ENCODE data around the gene SALL2. TPM values are rescaled to one million over a fixed set of nuclear protein-coding genes. Genes with fewer than 3 reads are reported as not detected.

SALL2 gene
- total and polyA plus RNA-seq, 2 experiments from 2014 or later, result 9.5 to 11.8 TPM

DNA sequence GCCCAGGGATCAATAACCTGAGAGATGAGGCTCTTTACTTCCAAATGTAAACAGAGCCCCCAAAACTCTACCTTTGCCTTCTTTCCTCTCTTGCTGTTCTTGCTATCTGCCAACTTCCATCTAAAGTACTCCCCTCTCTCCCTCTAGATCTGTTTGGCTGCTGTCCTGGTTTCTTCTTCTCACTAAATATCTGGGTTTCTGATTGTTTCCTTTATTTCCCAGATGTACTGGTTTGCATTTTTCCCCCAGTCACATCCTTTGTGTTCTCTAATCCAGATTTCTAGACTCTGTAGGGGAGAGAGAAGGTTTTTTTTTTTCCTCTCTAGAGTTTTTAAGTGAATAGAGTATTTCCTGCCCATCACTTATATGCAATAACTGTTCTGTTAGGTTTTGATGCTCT is 7.1 kb upstream of the SALL2 start:
- H3K36me3 ChIP-seq (replicated peaks; ENCODE audit: insufficient read depth, low read depth), result no peaks in the 10 kb centered on the region
- no peaks in the 10 kb centered on the region for H3K9me2 ChIP-seq (replicated peaks; ENCODE audit: insufficient read depth)
- no peak overlapping the region for H2AFZ ChIP-seq
- H3K4me1 ChIP-seq (ENCODE audit: insufficient read depth), result peaks cover 11% of the 10 kb centered on the region
- no peaks in the 10 kb centered on the region for H3K9me3 ChIP-seq (ENCODE audit: low read depth)
- H3K27me3 ChIP-seq, result peaks cover 37% of the 10 kb centered on the region
- no peak for DNase-seq (ENCODE audit: low spot score)
- no peak overlapping the region for H3K4me2 ChIP-seq
- H3K79me2 ChIP-seq, result no peaks in the 10 kb centered on the region
- no peak overlapping the region for H3K4me3 ChIP-seq
- H4K20me1 ChIP-seq (ENCODE audit: insufficient read depth, poor library complexity, severe bottlenecking), result no peaks in the 10 kb centered on the region
- no peak overlapping the region for H3K27ac ChIP-seq
- TF ChIP-seq EZH2phosphoT487 (IDR thresholded peaks at IDR 0.05; ENCODE audit: low read depth, severe bottlenecking, unreplicated experiment) (no peak), EZH2 (IDR thresholded peaks at IDR 0.05; ENCODE audit: borderline replicate concordance) (no peak)
- TF ChIP-seq, protein P1, sequence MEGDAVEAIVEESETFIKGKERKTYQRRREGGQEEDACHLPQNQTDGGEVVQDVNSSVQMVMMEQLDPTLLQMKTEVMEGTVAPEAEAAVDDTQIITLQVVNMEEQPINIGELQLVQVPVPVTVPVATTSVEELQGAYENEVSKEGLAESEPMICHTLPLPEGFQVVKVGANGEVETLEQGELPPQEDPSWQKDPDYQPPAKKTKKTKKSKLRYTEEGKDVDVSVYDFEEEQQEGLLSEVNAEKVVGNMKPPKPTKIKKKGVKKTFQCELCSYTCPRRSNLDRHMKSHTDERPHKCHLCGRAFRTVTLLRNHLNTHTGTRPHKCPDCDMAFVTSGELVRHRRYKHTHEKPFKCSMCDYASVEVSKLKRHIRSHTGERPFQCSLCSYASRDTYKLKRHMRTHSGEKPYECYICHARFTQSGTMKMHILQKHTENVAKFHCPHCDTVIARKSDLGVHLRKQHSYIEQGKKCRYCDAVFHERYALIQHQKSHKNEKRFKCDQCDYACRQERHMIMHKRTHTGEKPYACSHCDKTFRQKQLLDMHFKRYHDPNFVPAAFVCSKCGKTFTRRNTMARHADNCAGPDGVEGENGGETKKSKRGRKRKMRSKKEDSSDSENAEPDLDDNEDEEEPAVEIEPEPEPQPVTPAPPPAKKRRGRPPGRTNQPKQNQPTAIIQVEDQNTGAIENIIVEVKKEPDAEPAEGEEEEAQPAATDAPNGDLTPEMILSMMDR (IDR thresholded peaks at IDR 0.05; ENCODE audit: poor library complexity), result no peak

DNA sequence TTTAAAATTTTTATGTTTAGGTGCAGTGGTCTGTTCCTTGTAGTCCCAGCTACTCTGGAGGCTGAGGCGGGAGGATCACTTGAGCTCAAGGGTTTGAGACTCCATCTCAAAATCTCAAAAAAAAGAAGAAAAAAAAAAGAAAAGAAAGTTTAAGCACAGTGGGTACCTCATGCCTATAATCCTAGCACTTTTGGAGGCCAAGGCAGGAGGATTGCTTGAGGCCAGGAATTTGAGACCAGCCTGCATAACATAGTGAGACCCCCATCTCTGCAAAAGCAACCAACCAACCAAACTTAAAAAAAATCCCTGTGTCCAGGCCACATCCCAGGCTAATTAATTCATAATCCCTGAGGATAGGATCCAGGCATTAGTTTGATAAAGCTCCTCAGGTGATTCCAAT is 3.4 kb upstream of the SALL2 start:
- Histone ChIP-seq H4K20me1 (ENCODE audit: insufficient read depth, poor library complexity, severe bottlenecking) (no peaks in the 10 kb centered on the region), H3K27ac (peak overlapping the region; percentile 69), H3K79me2 (peaks cover 5% of the 10 kb centered on the region), H3K27me3 (peaks cover 6% of the 10 kb centered on the region), H3K4me2 (peak overlapping the region; percentile 9), H3K4me3 (no peak overlapping the region), H3K4me1 (ENCODE audit: insufficient read depth) (peaks cover 7% of the 10 kb centered on the region), H3K9me2 (replicated peaks; ENCODE audit: insufficient read depth) (no peaks in the 10 kb centered on the region), H3K36me3 (replicated peaks; ENCODE audit: insufficient read depth, low read depth) (no peaks in the 10 kb centered on the region), H3K9me3 (ENCODE audit: low read depth) (no peaks in the 10 kb centered on the region), H2AFZ (peak overlapping the region; percentile 0)
- TF ChIP-seq, protein P1 (IDR thresholded peaks at IDR 0.05; ENCODE audit: poor library complexity), result no peak
- TF ChIP-seq EZH2phosphoT487 (IDR thresholded peaks at IDR 0.05; ENCODE audit: low read depth, severe bottlenecking, unreplicated experiment), result no peak
- TF ChIP-seq EZH2 (IDR thresholded peaks at IDR 0.05; ENCODE audit: borderline replicate concordance), result no peak
- DNase-seq (ENCODE audit: low spot score), result no peak
- WGBS (ENCODE audit: low lambda C conversion rate, missing lambda C conversion rate), result 94% methylated on average over 1 of the region's 1 CpG

DNA sequence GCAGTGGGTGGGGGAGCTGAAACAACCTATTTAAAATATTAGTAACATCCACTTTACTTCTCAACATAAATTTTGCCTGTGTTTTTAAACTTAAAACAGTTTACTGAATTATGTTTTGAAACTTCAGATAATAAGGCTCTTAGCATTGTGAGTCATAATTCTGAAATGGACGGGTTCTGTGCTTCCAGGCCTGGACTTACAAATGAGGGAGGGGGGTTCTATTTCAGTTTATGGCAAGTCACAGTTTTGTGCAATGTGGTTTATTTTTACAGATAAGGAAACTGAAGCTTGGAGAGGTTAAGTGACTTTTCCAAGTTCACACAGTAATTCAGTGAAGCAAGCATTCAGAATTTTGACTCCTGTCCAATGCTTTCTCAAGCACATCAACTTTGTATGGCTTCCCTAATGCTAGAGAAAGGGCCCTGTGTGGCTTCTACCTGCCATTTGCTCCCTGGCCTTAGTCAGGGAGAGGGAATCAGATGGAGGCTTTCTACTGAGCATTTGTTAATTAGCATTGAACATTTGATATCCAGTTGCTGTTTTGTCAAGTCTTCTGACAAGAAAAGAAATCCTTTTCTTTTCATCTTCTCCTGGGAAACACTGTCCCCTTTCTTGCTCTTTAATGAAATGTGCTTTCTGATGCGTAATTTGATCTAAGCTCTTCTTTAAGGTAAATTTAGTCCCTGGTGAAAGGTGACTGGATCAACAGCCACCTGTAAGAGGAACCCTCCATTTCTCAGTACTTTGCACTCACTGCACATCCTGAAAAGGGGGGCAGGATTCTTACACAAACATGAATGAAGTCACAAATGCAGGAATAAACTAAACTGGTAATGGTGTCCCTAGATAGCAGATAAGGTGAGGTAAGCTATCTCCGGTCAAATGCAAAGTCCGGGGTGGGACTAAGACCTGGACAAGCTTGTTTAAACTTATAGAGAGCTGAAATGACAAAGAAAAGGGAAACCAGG is 2.5 kb upstream of the SALL2 start:
- peaks cover 5% of the 10 kb centered on the region for H3K79me2 ChIP-seq
- peak overlapping the region; percentile 0 for H2AFZ ChIP-seq
- peak overlapping the region; percentile 9 for H3K4me2 ChIP-seq
- peak overlapping the region; percentile 69 for H3K27ac ChIP-seq
- H3K9me3 ChIP-seq (ENCODE audit: low read depth), result no peaks in the 10 kb centered on the region
- peaks cover 7% of the 10 kb centered on the region for H3K4me1 ChIP-seq (ENCODE audit: insufficient read depth)
- WGBS (ENCODE audit: low lambda C conversion rate, missing lambda C conversion rate), result 44% methylated on average over 4 of the region's 4 CpGs
- no peaks in the 10 kb centered on the region for H3K27me3 ChIP-seq
- peak; percentile 35 for DNase-seq (ENCODE audit: low spot score)
- TF ChIP-seq, protein P1 (IDR thresholded peaks at IDR 0.05; ENCODE audit: poor library complexity), result no peak
- no peak for TF ChIP-seq EZH2 (IDR thresholded peaks at IDR 0.05; ENCODE audit: borderline replicate concordance)
- TF ChIP-seq EZH2phosphoT487 (IDR thresholded peaks at IDR 0.05; ENCODE audit: low read depth, severe bottlenecking, unreplicated experiment), result no peak
- H4K20me1 ChIP-seq (ENCODE audit: insufficient read depth, poor library complexity, severe bottlenecking), result no peaks in the 10 kb centered on the region
- H3K4me3 ChIP-seq, result no peak overlapping the region
- no peaks in the 10 kb centered on the region for H3K9me2 ChIP-seq (replicated peaks; ENCODE audit: insufficient read depth)
- no peaks in the 10 kb centered on the region for H3K36me3 ChIP-seq (replicated peaks; ENCODE audit: insufficient read depth, low read depth)

Data from hepatocyte (in vitro differentiated cells).